ENCODE results near the gene ETV5.

Gene ETV5

GRCh38 chr3:186123012-186123411 is 14.1 kb upstream of the ETV5 start:
- DNase-seq (ENCODE audit: low read depth in 2 of 2): no peak

DNA sequence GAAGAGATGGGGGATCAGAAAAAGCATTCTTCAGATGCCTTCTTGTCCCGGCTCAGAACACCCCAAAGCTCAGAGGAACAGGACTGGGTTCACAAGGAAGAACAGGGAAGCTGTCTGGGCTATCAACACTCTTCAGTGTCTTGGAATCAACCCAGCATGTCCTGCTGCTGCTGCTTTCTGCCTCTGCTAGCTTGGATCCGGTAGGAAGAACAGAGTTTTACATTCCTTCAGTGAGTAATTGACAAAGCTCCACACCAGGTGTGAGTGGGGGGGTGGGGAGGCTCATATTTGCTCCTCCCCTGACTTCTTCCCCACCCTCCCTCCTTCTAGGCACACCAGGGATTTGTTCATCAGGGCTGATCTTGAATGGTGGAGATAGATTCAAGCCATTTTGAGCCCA is 13.1 kb upstream of the ETV5 start:
- DNase-seq (ENCODE audit: low read depth in 2 of 2): no peak

- no peak for DNase-seq (ENCODE audit: low read depth in 2 of 2)
Observed at GRCh38 chr3:186121278-186121677, 12.4 kb upstream of the ETV5 start.

- DNase-seq (ENCODE audit: low read depth in 2 of 2): no peak
Observed at GRCh38 chr3:186119499-186119898, 10.6 kb upstream of the ETV5 start.

GRCh38 chr3:186118692-186119091 is 9.8 kb upstream of the ETV5 start:
- DNase-seq (ENCODE audit: low read depth in 2 of 2): no peak

GRCh38 chr3:186117521-186118134 is 8.7 kb upstream of the ETV5 start:
- no peak for DNase-seq (ENCODE audit: low read depth in 2 of 2)

- no peak for DNase-seq (ENCODE audit: low read depth in 2 of 2)
Observed at GRCh38 chr3:186115239-186115996, 6.5 kb upstream of the ETV5 start.

DNA sequence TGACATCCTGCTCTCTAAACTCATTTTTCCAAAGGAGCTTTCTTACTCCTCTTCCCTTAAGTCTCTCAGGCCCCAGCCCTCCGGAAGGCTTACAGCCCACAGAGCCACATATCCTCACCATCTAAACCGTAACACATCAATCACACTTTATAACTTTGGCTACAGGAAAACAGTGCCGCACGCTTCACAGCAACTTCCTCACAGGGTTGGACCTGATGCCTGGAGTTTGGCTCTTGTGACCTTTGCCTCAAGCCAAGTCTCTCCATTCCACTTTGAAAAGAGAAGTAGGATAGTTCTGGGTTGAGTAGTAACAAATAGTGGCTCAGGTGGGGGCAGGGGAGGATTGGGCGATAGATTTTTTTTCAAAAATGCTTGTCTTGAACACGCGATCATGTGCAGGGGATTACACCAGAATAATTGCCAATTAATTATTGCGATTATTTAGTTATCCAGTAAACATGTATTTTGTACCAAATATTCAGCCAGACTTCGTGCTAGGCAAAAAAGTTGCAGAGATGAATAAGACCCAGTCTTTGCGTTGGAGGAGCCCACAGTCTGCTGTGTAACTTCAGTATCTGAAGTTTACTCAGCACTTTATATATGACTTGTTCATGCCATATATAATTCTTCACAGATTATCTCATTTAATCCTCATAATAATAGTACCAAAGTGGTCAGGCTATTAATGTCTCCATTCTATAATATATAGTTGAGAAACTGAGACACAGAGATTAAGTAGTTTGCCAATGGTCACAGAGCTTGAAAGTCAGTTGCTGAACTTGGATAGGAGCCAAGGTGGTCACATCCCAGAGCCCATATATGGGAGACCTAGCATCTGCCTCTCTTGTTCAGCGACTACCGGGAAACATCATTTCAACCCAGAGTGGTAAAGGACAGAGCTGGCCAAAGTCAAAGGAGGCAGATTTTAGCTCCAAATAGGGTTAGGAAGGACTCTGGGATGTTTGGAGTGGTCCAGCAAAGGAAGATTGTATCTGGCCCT is 2.4 kb upstream of the ETV5 start:
- no peak for DNase-seq (ENCODE audit: low read depth in 2 of 2)

DNA sequence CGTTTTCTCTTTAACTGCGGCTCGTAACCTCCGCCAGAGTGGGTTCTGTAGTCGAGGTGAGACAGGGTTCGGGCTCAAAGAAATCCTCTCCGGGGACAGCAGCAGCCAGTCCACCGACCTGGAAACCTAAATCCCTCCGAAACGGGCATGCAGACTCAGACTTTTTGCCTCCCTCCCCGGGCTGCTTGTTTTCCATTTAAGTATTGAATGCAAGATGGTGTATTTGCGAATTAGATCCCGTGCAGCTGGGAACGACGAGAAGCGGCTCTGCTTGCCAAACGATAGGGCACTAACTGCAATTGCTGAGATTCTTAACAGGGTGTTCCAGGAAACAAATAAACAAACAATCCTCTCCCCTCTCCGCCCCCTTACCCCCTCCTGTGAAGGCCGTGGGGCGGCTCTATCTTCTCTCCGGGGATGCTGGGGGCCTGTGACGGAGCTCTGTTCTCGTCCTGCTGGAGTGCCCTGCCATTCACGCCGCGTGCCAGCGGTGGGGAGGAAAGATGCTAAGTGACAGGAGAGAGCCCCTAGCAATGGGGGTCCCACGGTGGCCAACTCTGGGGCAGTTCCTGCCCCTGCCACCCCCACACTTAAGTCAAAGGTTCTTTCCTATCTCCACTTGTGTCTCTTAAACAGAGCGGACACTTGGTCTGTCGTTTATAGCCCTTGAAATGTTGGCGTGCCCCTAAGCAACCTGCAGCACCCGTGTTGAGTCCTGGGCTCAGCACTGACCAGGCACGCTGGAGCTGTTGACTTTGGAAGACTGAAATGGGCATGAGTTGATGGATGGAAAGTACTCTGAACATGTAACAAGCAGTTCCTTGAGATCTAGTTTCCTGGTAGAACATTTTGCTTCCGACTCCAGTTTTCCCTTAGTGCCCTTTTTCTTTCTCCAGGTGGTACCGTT is 1.3 kb upstream of the ETV5 start:
- DNase-seq (ENCODE audit: low read depth in 2 of 2): no peak

GRCh38 chr3:186108106-186108940 is 566 bp downstream of the ETV5 start:
- DNase-seq (ENCODE audit: low read depth in 2 of 2): no peak

GRCh38 chr3:186107215-186108105 is 1.4 kb downstream of the ETV5 start:
- DNase-seq (ENCODE audit: low read depth in 2 of 2): peak in 1 of 2 donors; percentile 22

DNA sequence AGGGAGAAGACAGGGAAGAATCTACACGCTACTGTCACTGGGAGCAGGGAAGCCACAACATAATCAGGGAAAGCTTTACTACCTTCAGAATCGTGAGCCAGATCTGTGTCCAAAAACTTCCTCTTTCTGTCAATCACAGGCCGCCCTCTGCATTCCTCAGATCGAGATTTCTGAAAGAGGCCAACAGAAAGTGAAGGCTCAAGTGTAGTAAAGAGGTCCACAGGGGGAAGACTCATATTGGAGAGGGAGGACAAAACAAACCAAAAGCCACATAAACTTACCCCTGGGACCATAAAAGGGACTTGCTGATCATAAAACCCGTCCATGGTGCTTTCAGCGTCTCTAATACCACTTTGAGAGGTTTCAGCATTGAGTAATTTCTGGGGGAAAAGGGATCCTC is 3.3 kb downstream of the ETV5 start:
- DNase-seq (ENCODE audit: low read depth in 2 of 2): no peak

DNA sequence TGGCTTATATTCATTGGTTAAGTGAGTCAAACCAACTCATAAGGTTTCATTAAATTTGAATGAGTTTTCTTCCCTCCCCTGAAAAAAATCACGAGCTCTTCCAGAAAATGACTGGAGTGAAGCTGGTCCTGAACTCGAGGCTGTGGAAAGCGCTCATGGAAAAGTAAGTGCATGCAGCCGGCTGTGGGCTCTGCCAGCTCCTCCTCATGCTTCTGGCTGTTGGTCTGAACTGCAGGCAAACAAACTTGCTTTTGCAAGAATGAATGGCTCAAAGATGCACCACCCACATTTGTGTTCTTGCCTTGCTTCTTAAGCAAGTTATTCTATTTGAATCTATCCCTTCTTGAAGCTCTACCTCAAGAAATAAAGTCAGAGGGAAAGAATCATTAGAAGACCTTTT is 6.2 kb downstream of the ETV5 start:
- DNase-seq (ENCODE audit: low read depth in 2 of 2): no peak

GRCh38 chr3:186100398-186100797 is 8.5 kb downstream of the ETV5 start:
- no peak for DNase-seq (ENCODE audit: low read depth in 2 of 2)

DNA sequence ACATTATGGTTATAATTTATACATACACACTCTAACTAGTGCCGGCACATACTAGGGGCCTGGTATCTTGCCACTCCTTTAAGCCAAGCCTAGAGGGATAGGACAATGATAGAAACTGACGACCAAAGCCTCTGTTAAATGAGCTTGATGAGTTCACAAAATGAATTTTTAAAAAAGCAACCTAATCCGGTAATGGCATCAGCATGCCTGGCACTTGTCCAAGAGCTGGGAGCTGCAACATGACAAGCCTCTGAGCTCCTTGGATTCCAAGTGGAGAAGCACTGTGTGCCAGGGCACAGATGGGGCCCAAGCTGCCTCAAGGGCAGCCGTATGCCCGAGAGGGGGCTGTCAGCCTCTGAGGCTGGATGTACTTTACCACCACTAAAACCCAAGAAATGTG is 9.7 kb downstream of the ETV5 start:
- no peak for DNase-seq (ENCODE audit: low read depth in 2 of 2)

GRCh38 chr3:186098740-186099139 is 10.1 kb downstream of the ETV5 start:
- no peak for DNase-seq (ENCODE audit: low read depth in 2 of 2)

DNA sequence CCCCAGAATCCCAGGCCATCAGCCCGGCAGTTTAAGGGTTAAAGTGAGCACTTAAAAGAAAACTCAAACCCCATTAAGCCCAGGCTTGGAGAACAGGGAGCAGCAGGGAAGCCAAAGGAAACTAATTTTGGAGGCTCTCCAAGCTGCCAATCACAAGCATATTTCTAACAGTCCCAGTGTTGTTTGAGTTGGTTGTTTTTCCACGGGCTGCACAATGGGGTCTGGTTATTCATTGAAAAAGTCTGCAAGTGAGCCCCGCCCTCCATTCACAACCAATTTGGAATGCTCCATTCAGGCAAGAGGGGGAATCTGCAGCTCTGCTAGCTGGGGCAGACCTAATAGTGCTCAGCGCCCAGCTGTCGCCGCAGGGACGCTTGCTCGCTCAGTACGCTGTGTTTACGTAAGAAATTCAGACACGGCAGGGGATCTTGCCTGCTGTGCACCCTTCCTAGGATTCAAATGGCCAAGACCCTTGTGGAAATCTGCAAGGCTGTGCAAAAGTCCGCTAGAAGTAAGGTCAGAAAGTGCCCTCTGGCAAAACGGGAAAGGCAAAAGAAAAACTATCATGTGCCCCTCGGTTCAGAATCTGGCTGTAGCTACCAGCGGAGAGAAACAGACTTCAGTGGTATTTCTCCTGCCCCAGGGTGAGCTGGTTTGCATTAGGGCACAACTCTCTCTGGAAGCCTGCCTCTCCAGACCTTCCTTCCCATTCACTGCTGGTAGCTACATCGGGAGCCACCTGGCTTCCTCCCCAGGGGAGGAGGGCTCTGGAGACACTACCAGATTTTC is 11.0 kb downstream of the ETV5 start:
- no peak for DNase-seq (ENCODE audit: low read depth in 2 of 2)

DNA sequence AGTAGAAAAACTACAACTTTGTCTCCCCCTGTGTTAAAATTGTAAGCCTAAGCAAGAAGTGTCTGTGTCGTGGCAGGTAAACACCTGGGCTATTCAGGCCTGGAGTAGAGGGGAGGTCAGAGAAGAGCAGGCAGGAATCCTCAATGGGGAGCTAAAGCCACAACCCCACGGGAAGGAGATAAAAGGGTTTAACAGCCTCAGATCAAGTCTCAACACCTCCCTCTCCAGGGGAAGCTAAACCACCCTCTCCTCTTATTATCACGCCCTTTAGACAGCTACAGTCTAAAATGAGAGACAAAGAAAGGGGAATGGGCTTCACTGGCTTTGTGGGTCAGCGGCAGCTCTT is 11.6 kb downstream of the ETV5 start:
- no peak for DNase-seq (ENCODE audit: low read depth in 2 of 2)

DNA sequence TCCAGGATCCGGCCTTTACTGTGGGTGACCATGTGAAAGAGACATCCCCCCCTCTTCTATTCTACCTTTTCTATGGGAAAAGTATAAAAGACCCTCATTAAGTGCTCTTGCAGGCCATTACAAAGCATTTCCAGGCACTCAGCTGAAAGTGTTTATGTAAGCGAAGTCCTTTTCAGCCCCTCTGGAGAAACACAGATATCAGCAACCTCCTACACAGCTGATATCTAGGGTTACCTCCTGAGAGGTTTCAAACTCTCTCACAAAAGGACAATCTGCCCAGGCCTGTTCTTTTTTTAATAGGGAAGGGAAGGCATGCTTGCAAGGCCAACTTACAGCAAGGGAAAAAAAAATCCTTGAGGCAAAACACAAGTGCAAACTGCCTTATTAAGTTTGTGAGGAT is 12.6 kb downstream of the ETV5 start:
- no peak for DNase-seq (ENCODE audit: low read depth in 2 of 2)

Data from stimulated activated CD8-positive, alpha-beta memory T cell treated with anti-CD3 and anti-CD28 coated beads, Interleukin-15, amount 100 ng/mL, for 48 hours (primary cell).